H1 (cell line): ENCODE results near the gene KCNJ10. TPM values are rescaled to one million over a fixed set of nuclear protein-coding genes. Genes with fewer than 3 reads are reported as not detected.

ENCODE experiments used
- CTCF ChIA-PET: fragments of 300-600 bp; sonication (Branson Sonifier 250); formaldehyde crosslinking; loops from one replicate; lab custom pipeline; 2021; ENCODE audit not compliant: partially characterized antibody; lab: Charles Lee
- POLR2A ChIA-PET: fragments of 300-600 bp; sonication (Branson Sonifier 250); formaldehyde crosslinking; loops from one replicate; lab custom pipeline; 2021; ENCODE audit warnings: inconsistent platforms; ENCODE audit not compliant: partially characterized antibody; lab: Charles Lee
- DNase-seq, 2 experiments: peaks; one replicate each; pipeline versions ENCODE4 v3.0.0 to v3.0.0-alpha.2; 2010 to 2022; ENCODE audit warnings: low spot score in 2 of 2, low read depth in 1 of 2, mixed read lengths in 1 of 2
- FAIRE-seq: peaks from 2 replicates; lab custom pipeline; 2011; peaks lifted over from hg19 to GRCh38; lab: Jason Lieb, UNC
- H2AFZ ChIP-seq: 2 replicates; pipeline ENCODE4 v1.8.1; 2012; ENCODE audit warnings: low read length, inconsistent platforms
- H2AK5ac ChIP-seq: 2 replicates; pipeline ENCODE4 v1.6.1; 2013; ENCODE audit warnings: low read depth, low read length
- H2BK120ac ChIP-seq: replicated peaks from 2 replicates; pipeline ENCODE3; 2013; ENCODE audit warnings: low read depth, low read length, inconsistent platforms
- H2BK12ac ChIP-seq: 2 replicates; pipeline ENCODE4 v1.6.1; 2013; ENCODE audit warnings: low read depth, low read length
- H2BK15ac ChIP-seq: 2 replicates; pipeline ENCODE4 v1.6.1; 2013; ENCODE audit warnings: low read length
- H2BK20ac ChIP-seq: 2 replicates; pipeline ENCODE4 v1.6.1; 2013; ENCODE audit warnings: low read length
- H2BK5ac ChIP-seq: 2 replicates; pipeline ENCODE4 v1.6.1; 2013; ENCODE audit warnings: low read depth, low read length
- H3K14ac ChIP-seq: 2 replicates; pipeline ENCODE4 v1.6.1; 2013; ENCODE audit warnings: inconsistent platforms; ENCODE audit not compliant: insufficient read length
- H3K18ac ChIP-seq: 2 replicates; pipeline ENCODE4 v1.6.1; 2013; ENCODE audit warnings: low read length; ENCODE audit errors: extremely low read depth
- H3K23ac ChIP-seq: 2 replicates; pipeline ENCODE4 v1.6.1; 2013; ENCODE audit warnings: inconsistent platforms; ENCODE audit not compliant: insufficient read length
- H3K23me2 ChIP-seq: 2 replicates; pipeline ENCODE4 v1.6.1; 2013; ENCODE audit warnings: low read depth, low read length
- H3K27ac ChIP-seq: 2 replicates; pipeline ENCODE4 v1.6.1; 2011; ENCODE audit warnings: low read depth, low read length, inconsistent platforms
- H3K27me3 ChIP-seq, 4 experiments: replicated peaks in 1 of 4; 1 replicate in 1 of 4; 2 replicates in 3 of 4; pipeline versions ENCODE4 v1.6.1 to v1.8.1; 2011 to 2013; ENCODE audit warnings: low read length in 3 of 4, mild to moderate bottlenecking in 3 of 4, inconsistent platforms in 2 of 4, mixed read lengths in 2 of 4, moderate library complexity in 1 of 4; ENCODE audit not compliant: control insufficient read depth in 3 of 4, insufficient read depth in 3 of 4; ENCODE audit errors: extremely low read depth in 1 of 4
- H3K36me3 ChIP-seq, 4 experiments: 2 replicates each; pipeline versions ENCODE4 v1.6.1 to v1.8.1; 2011 to 2013; ENCODE audit warnings: mild to moderate bottlenecking in 4 of 4, low read length in 3 of 4, moderate library complexity in 2 of 4, control low read depth in 1 of 4, inconsistent platforms in 1 of 4; ENCODE audit not compliant: insufficient read depth in 4 of 4, control insufficient read depth in 2 of 4
- H3K4ac ChIP-seq: replicated peaks from 2 replicates; pipeline ENCODE3; 2013; ENCODE audit warnings: low read length, low read depth, mixed read lengths, inconsistent platforms; ENCODE audit not compliant: insufficient read length
- H3K4me1 ChIP-seq, 4 experiments: replicated peaks in 1 of 4; 1 replicate in 1 of 4; 2 replicates in 3 of 4; pipeline versions ENCODE4 v1.6.1 to v1.8.1; 2011 to 2013; ENCODE audit warnings: low read length in 3 of 4, inconsistent platforms in 2 of 4, mixed read lengths in 1 of 4; ENCODE audit not compliant: insufficient read depth in 4 of 4, control insufficient read depth in 3 of 4
- H3K4me2 ChIP-seq, 2 experiments: 2 replicates each; pipeline versions ENCODE4 v1.6.1 to v1.8.1; 2011 to 2013; ENCODE audit warnings: low read depth in 2 of 2, low read length in 2 of 2, control low read depth in 1 of 2, inconsistent platforms in 1 of 2, mild to moderate bottlenecking in 1 of 2; ENCODE audit not compliant: insufficient read depth in 1 of 2
- H3K4me3 ChIP-seq, 4 experiments: fragments of 200-600, 300-600 bp in 1 of 4; sonication (generic), shearing (Covaris generic), sonication (Bioruptor Twin) in 1 of 4; 2 replicates each; pipeline versions ENCODE4 v1.5.1 to v1.8.1; 2011 to 2016; ENCODE audit warnings: low read length in 4 of 4, low read depth in 3 of 4, control low read depth in 2 of 4, inconsistent platforms in 2 of 4, mild to moderate bottlenecking in 2 of 4, mixed read lengths in 1 of 4, moderate library complexity in 1 of 4; ENCODE audit not compliant: insufficient read depth in 2 of 4; ENCODE audit errors: extremely low read depth in 1 of 4
- H3K56ac ChIP-seq: replicated peaks from 2 replicates; pipeline ENCODE3; 2013; ENCODE audit warnings: low read depth, mild to moderate bottlenecking, mixed read lengths, low read length, inconsistent platforms; ENCODE audit not compliant: insufficient read length
- H3K79me1 ChIP-seq: 2 replicates; pipeline ENCODE4 v1.6.1; 2013; ENCODE audit warnings: low read depth, low read length, control low read depth
- H3K79me2 ChIP-seq, 2 experiments: 2 replicates each; pipeline versions ENCODE4 v1.6.1 to v1.8.1; 2012 to 2013; ENCODE audit warnings: low read length in 2 of 2, mild to moderate bottlenecking in 2 of 2, inconsistent platforms in 1 of 2; ENCODE audit not compliant: insufficient read depth in 2 of 2, control insufficient read depth in 1 of 2
- H3K9ac ChIP-seq, 4 experiments: replicated peaks in 1 of 4; 1 replicate in 1 of 4; 2 replicates in 3 of 4; pipeline versions ENCODE4 v1.6.1 to v1.8.1; 2011 to 2013; ENCODE audit warnings: low read depth in 3 of 4, low read length in 3 of 4, control low read depth in 2 of 4, mild to moderate bottlenecking in 2 of 4, moderate library complexity in 2 of 4, inconsistent platforms in 1 of 4; ENCODE audit errors: extremely low read depth in 1 of 4
- H3K9me3 ChIP-seq, 2 experiments: 2 replicates each; pipeline versions ENCODE4 v1.6.1 to v1.8.1; 2012 to 2013; ENCODE audit warnings: mild to moderate bottlenecking in 2 of 2, moderate library complexity in 2 of 2, control low read depth in 1 of 2, inconsistent platforms in 1 of 2, low read depth in 1 of 2, low read length in 1 of 2, mixed read lengths in 1 of 2; ENCODE audit not compliant: insufficient read depth in 2 of 2
- H4K20me1 ChIP-seq, 2 experiments: replicated peaks in 1 of 2; 2 replicates each; pipeline versions ENCODE3 to v1.8.1; 2011 to 2013; ENCODE audit warnings: inconsistent platforms in 2 of 2, low read length in 2 of 2, mild to moderate bottlenecking in 1 of 2; ENCODE audit not compliant: insufficient read depth in 2 of 2, control insufficient read depth in 1 of 2
- H4K5ac ChIP-seq: 2 replicates; pipeline ENCODE4 v1.6.1; 2013; ENCODE audit warnings: low read length, low read depth, mixed read lengths, inconsistent platforms; ENCODE audit not compliant: insufficient read length
- H4K8ac ChIP-seq: 2 replicates; pipeline ENCODE4 v1.8.0; 2013; ENCODE audit warnings: mild to moderate bottlenecking, moderate library complexity, low read length, inconsistent platforms; ENCODE audit not compliant: insufficient read depth; ENCODE audit errors: extremely low read depth
- H4K91ac ChIP-seq: replicated peaks from 2 replicates; pipeline ENCODE3; 2013; ENCODE audit warnings: low read length, mixed read lengths, inconsistent platforms; ENCODE audit not compliant: insufficient read length
- CHD2 ChIP-seq: IDR thresholded peaks from 2 replicates; pipeline ENCODE4 v1.6.1; 2012; ENCODE audit warnings: low read length, improper control_type of control experiment
- MAX ChIP-seq: IDR thresholded peaks from 2 replicates; pipeline ENCODE4 v1.6.1; 2012; ENCODE audit warnings: inconsistent platforms
- WGBS, 2 experiments: shearing (Covaris generic) in 1 of 2; methylation state at CpG; one replicate each; pipeline versions ENCODE4 v1.1.6 to v1.1.7; 2013 to 2015; ENCODE audit warnings: low lambda C conversion rate in 2 of 2, mixed read lengths in 2 of 2, inconsistent platforms in 1 of 2, low coverage in 1 of 2, missing lambda C conversion rate in 1 of 2; ENCODE audit not compliant: insufficient replicate concordance in 2 of 2, insufficient coverage in 1 of 2, insufficient read length in 1 of 2; ENCODE audit errors: extremely low coverage in 1 of 2, missing lambda C conversion rate in 1 of 2; 5-methylcytosine and 5-hydroxymethylcytosine counted together
- polyA plus RNA-seq, 7 experiments: library from polyadenylated mRNA; depleted of rRNA in 3 of 7; stranded (reverse) in 5 of 7; unstranded in 2 of 7; fragments of >200 nt in 5 of 7; fragments of 200-250 nt in 2 of 7; gene quantifications; 1 replicate in 5 of 7; 2 replicates in 1 of 7; 4 replicates in 1 of 7; pipeline versions ENCODE4 v1.2.1 to v1.2.3, GENCODE V29; 2011 to 2013; ENCODE audit warnings: missing spikeins in 2 of 7, mixed read lengths in 2 of 7
- total RNA-seq: library from RNA; stranded (reverse); fragmentation: NEBNext Ultra II Directional; extraction: Animal tissue kit (Norgen Biotek cat#: 25700); gene quantifications from 2 replicates; pipeline ENCODE4 v1.2.1, GENCODE V29; 2021

Gene KCNJ10
- total and polyA plus RNA-seq, 2 of the 8 experiments (the other 6 are each of a cell fraction or from before 2014, with no cell fraction given): 1.7 to 2.4 TPM

DNA sequence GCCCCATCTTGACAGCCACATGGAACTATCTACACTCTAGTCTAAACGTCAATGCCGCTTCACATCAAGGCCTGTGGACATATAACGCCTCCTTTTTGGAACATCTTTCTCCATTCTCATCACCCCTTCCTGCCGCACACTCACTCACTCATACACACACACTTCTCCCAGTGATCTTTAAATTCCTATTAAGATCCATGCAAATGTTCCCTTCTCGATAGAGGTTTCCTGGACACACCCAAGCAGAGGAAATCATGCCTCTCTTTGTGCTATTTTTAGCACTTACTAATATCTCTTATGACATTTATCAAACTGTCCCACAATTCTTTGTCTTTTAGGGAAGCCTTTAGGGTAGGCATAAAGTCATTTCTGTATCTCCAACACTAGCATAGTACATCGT lies 87.7 kb downstream of the KCNJ10 start:
- Histone ChIP-seq H3K4ac (no peak overlapping the region), H3K4me1 (0 out of 7 replicates have a peak, but pooled peaks cover 0 to 2% (median 0%) of the 10 kb centered on the region in 4 experiments), H3K79me2 (no peaks in the 10 kb centered on the region), H4K20me1 (no peaks in the 10 kb centered on the region), H2BK120ac (no peak overlapping the region), H3K79me1 (no peaks in the 10 kb centered on the region), H2AFZ (no peak overlapping the region), H2AK5ac (no peak overlapping the region), H3K4me2 (no peak overlapping the region), H3K14ac (no peak overlapping the region)
- DNase-seq: no peak
- 76 to 100% methylated on average over 1 to 6 of the region's 6 CpGs for WGBS, 2 experiments
- TF ChIP-seq MAX: no peak
- TF ChIP-seq CHD2: no peak
- TF ChIP-seq, all 59 proteins: peak for 0
- Histone ChIP-seq H2BK20ac (no peak overlapping the region), H3K27ac (no peak overlapping the region), H3K4me3 (no peak overlapping the region), H2BK15ac (no peak overlapping the region), H4K5ac (no peak overlapping the region), H3K23me2 (no peaks in the 10 kb centered on the region), H3K56ac (no peak overlapping the region), H3K9ac (no peak overlapping the region), H4K8ac (no peak overlapping the region), H3K18ac (no peak overlapping the region), H2BK12ac (no peak overlapping the region), H3K36me3 (no peaks in the 10 kb centered on the region), H2BK5ac (no peak overlapping the region), H3K27me3 (peaks cover 0 to 2% (median 0%) of the 10 kb centered on the region in 4 experiments; a peak in 1 of 7 replicates), H4K91ac (no peak overlapping the region), H3K9me3 (peaks cover 0 to 5% of the 10 kb centered on the region in 2 experiments; a peak in 1 of 4 replicates), H3K23ac (no peak overlapping the region)
- FAIRE-seq: no peak
- POLR2A ChIA-PET: interaction anchor here (0.9 kb wide), 1 partner anchor 36 kb away, joined by 3 read pairs; the partner anchor contains the start of gene IGSF9
- CTCF ChIA-PET: interaction anchor here (0.7 to 3.4 kb wide), 3 partner anchors 25 to 96 kb away, joined by 3 to 20 read pairs (median 3); no protein-coding TSS in a partner anchor
